H1 (cell line): Measurements from ENCODE around the gene NOXO1. TPM values are rescaled to one million over a fixed set of nuclear protein-coding genes. Genes with fewer than 3 reads are reported as not detected.
A peak's percentile ranks its signal among the peaks of the same experiment; 100 is the strongest.

ENCODE experiments used
- CTCF ChIA-PET: fragments of 300-600 bp; sonication (Branson Sonifier 250); formaldehyde crosslinking; loops from one replicate; lab custom pipeline; 2021; ENCODE audit not compliant: partially characterized antibody; lab: Charles Lee
- POLR2A ChIA-PET: fragments of 300-600 bp; sonication (Branson Sonifier 250); formaldehyde crosslinking; loops from one replicate; lab custom pipeline; 2021; ENCODE audit warnings: inconsistent platforms; ENCODE audit not compliant: partially characterized antibody; lab: Charles Lee
- DNase-seq, 2 experiments: peaks; one replicate each; pipeline versions ENCODE4 v3.0.0 to v3.0.0-alpha.2; 2010 to 2022; ENCODE audit warnings: low spot score in 2 of 2, low read depth in 1 of 2, mixed read lengths in 1 of 2
- FAIRE-seq: peaks from 2 replicates; lab custom pipeline; 2011; peaks lifted over from hg19 to GRCh38; lab: Jason Lieb, UNC
- H2AFZ ChIP-seq: 2 replicates; pipeline ENCODE4 v1.8.1; 2012; ENCODE audit warnings: low read length, inconsistent platforms
- H2AK5ac ChIP-seq: 2 replicates; pipeline ENCODE4 v1.6.1; 2013; ENCODE audit warnings: low read depth, low read length
- H2BK120ac ChIP-seq: replicated peaks from 2 replicates; pipeline ENCODE3; 2013; ENCODE audit warnings: low read depth, low read length, inconsistent platforms
- H2BK12ac ChIP-seq: 2 replicates; pipeline ENCODE4 v1.6.1; 2013; ENCODE audit warnings: low read depth, low read length
- H2BK15ac ChIP-seq: 2 replicates; pipeline ENCODE4 v1.6.1; 2013; ENCODE audit warnings: low read length
- H2BK20ac ChIP-seq: 2 replicates; pipeline ENCODE4 v1.6.1; 2013; ENCODE audit warnings: low read length
- H2BK5ac ChIP-seq: 2 replicates; pipeline ENCODE4 v1.6.1; 2013; ENCODE audit warnings: low read depth, low read length
- H3K14ac ChIP-seq: 2 replicates; pipeline ENCODE4 v1.6.1; 2013; ENCODE audit warnings: inconsistent platforms; ENCODE audit not compliant: insufficient read length
- H3K18ac ChIP-seq: 2 replicates; pipeline ENCODE4 v1.6.1; 2013; ENCODE audit warnings: low read length; ENCODE audit errors: extremely low read depth
- H3K23ac ChIP-seq: 2 replicates; pipeline ENCODE4 v1.6.1; 2013; ENCODE audit warnings: inconsistent platforms; ENCODE audit not compliant: insufficient read length
- H3K23me2 ChIP-seq: 2 replicates; pipeline ENCODE4 v1.6.1; 2013; ENCODE audit warnings: low read depth, low read length
- H3K27ac ChIP-seq: 2 replicates; pipeline ENCODE4 v1.6.1; 2011; ENCODE audit warnings: low read depth, low read length, inconsistent platforms
- H3K27me3 ChIP-seq, 4 experiments: replicated peaks in 1 of 4; 1 replicate in 1 of 4; 2 replicates in 3 of 4; pipeline versions ENCODE4 v1.6.1 to v1.8.1; 2011 to 2013; ENCODE audit warnings: low read length in 3 of 4, mild to moderate bottlenecking in 3 of 4, inconsistent platforms in 2 of 4, mixed read lengths in 2 of 4, moderate library complexity in 1 of 4; ENCODE audit not compliant: control insufficient read depth in 3 of 4, insufficient read depth in 3 of 4; ENCODE audit errors: extremely low read depth in 1 of 4
- H3K36me3 ChIP-seq, 4 experiments: 2 replicates each; pipeline versions ENCODE4 v1.6.1 to v1.8.1; 2011 to 2013; ENCODE audit warnings: mild to moderate bottlenecking in 4 of 4, low read length in 3 of 4, moderate library complexity in 2 of 4, control low read depth in 1 of 4, inconsistent platforms in 1 of 4; ENCODE audit not compliant: insufficient read depth in 4 of 4, control insufficient read depth in 2 of 4
- H3K4ac ChIP-seq: replicated peaks from 2 replicates; pipeline ENCODE3; 2013; ENCODE audit warnings: low read length, low read depth, mixed read lengths, inconsistent platforms; ENCODE audit not compliant: insufficient read length
- H3K4me1 ChIP-seq, 4 experiments: replicated peaks in 1 of 4; 1 replicate in 1 of 4; 2 replicates in 3 of 4; pipeline versions ENCODE4 v1.6.1 to v1.8.1; 2011 to 2013; ENCODE audit warnings: low read length in 3 of 4, inconsistent platforms in 2 of 4, mixed read lengths in 1 of 4; ENCODE audit not compliant: insufficient read depth in 4 of 4, control insufficient read depth in 3 of 4
- H3K4me2 ChIP-seq, 2 experiments: 2 replicates each; pipeline versions ENCODE4 v1.6.1 to v1.8.1; 2011 to 2013; ENCODE audit warnings: low read depth in 2 of 2, low read length in 2 of 2, control low read depth in 1 of 2, inconsistent platforms in 1 of 2, mild to moderate bottlenecking in 1 of 2; ENCODE audit not compliant: insufficient read depth in 1 of 2
- H3K4me3 ChIP-seq, 4 experiments: fragments of 200-600, 300-600 bp in 1 of 4; sonication (generic), shearing (Covaris generic), sonication (Bioruptor Twin) in 1 of 4; 2 replicates each; pipeline versions ENCODE4 v1.5.1 to v1.8.1; 2011 to 2016; ENCODE audit warnings: low read length in 4 of 4, low read depth in 3 of 4, control low read depth in 2 of 4, inconsistent platforms in 2 of 4, mild to moderate bottlenecking in 2 of 4, mixed read lengths in 1 of 4, moderate library complexity in 1 of 4; ENCODE audit not compliant: insufficient read depth in 2 of 4; ENCODE audit errors: extremely low read depth in 1 of 4
- H3K56ac ChIP-seq: replicated peaks from 2 replicates; pipeline ENCODE3; 2013; ENCODE audit warnings: low read depth, mild to moderate bottlenecking, mixed read lengths, low read length, inconsistent platforms; ENCODE audit not compliant: insufficient read length
- H3K79me1 ChIP-seq: 2 replicates; pipeline ENCODE4 v1.6.1; 2013; ENCODE audit warnings: low read depth, low read length, control low read depth
- H3K79me2 ChIP-seq, 2 experiments: 2 replicates each; pipeline versions ENCODE4 v1.6.1 to v1.8.1; 2012 to 2013; ENCODE audit warnings: low read length in 2 of 2, mild to moderate bottlenecking in 2 of 2, inconsistent platforms in 1 of 2; ENCODE audit not compliant: insufficient read depth in 2 of 2, control insufficient read depth in 1 of 2
- H3K9ac ChIP-seq, 4 experiments: replicated peaks in 1 of 4; 1 replicate in 1 of 4; 2 replicates in 3 of 4; pipeline versions ENCODE4 v1.6.1 to v1.8.1; 2011 to 2013; ENCODE audit warnings: low read depth in 3 of 4, low read length in 3 of 4, control low read depth in 2 of 4, mild to moderate bottlenecking in 2 of 4, moderate library complexity in 2 of 4, inconsistent platforms in 1 of 4; ENCODE audit errors: extremely low read depth in 1 of 4
- H3K9me3 ChIP-seq, 2 experiments: 2 replicates each; pipeline versions ENCODE4 v1.6.1 to v1.8.1; 2012 to 2013; ENCODE audit warnings: mild to moderate bottlenecking in 2 of 2, moderate library complexity in 2 of 2, control low read depth in 1 of 2, inconsistent platforms in 1 of 2, low read depth in 1 of 2, low read length in 1 of 2, mixed read lengths in 1 of 2; ENCODE audit not compliant: insufficient read depth in 2 of 2
- H4K20me1 ChIP-seq, 2 experiments: replicated peaks in 1 of 2; 2 replicates each; pipeline versions ENCODE3 to v1.8.1; 2011 to 2013; ENCODE audit warnings: inconsistent platforms in 2 of 2, low read length in 2 of 2, mild to moderate bottlenecking in 1 of 2; ENCODE audit not compliant: insufficient read depth in 2 of 2, control insufficient read depth in 1 of 2
- H4K5ac ChIP-seq: 2 replicates; pipeline ENCODE4 v1.6.1; 2013; ENCODE audit warnings: low read length, low read depth, mixed read lengths, inconsistent platforms; ENCODE audit not compliant: insufficient read length
- H4K8ac ChIP-seq: 2 replicates; pipeline ENCODE4 v1.8.0; 2013; ENCODE audit warnings: mild to moderate bottlenecking, moderate library complexity, low read length, inconsistent platforms; ENCODE audit not compliant: insufficient read depth; ENCODE audit errors: extremely low read depth
- H4K91ac ChIP-seq: replicated peaks from 2 replicates; pipeline ENCODE3; 2013; ENCODE audit warnings: low read length, mixed read lengths, inconsistent platforms; ENCODE audit not compliant: insufficient read length
- ASH2L ChIP-seq: fragments of 200-600, 300-600 bp; sonication (generic); IDR thresholded peaks from one replicate; pipeline ENCODE4 v1.7.1; 2017; ENCODE audit warnings: low read length
- ATF3 ChIP-seq: IDR thresholded peaks from 2 replicates; pipeline ENCODE4 v1.6.1; 2011; ENCODE audit warnings: low read depth, mild to moderate bottlenecking, low read length; ENCODE audit not compliant: insufficient read depth
- CBX5 ChIP-seq: fragments of 300-800, 300-1000 bp; sonication (generic); IDR thresholded peaks from 2 replicates; pipeline ENCODE4 v1.7.1; 2016; ENCODE audit warnings: antibody characterized with exemption, low read length, low read depth
- CEBPB ChIP-seq: IDR thresholded peaks from 2 replicates; pipeline ENCODE4 v1.6.1; 2012; ENCODE audit warnings: low read depth, low read length
- EGR1 ChIP-seq: IDR thresholded peaks from 2 replicates; pipeline ENCODE4 v1.6.1; 2011; ENCODE audit warnings: low read depth, low read length, borderline replicate concordance
- FOSL1 ChIP-seq: IDR thresholded peaks from 2 replicates; pipeline ENCODE4 v1.6.1; 2011; ENCODE audit warnings: mild to moderate bottlenecking, low read depth, low read length, moderate library complexity; ENCODE audit not compliant: insufficient read depth
- JUND ChIP-seq: IDR thresholded peaks from 2 replicates; pipeline ENCODE4 v1.6.1; 2011; ENCODE audit warnings: mild to moderate bottlenecking, improper control_type of control experiment, low read length
- NRF1 ChIP-seq: IDR thresholded peaks from 2 replicates; pipeline ENCODE4 v1.6.1; 2011; ENCODE audit warnings: mild to moderate bottlenecking, low read depth, low read length, improper control_type of control experiment
- RAD21 ChIP-seq, 2 experiments: IDR thresholded peaks in 1 of 2; conservative IDR thresholded peaks in 1 of 2; 2 replicates each; pipeline ENCODE4 v1.6.1; 2011; ENCODE audit warnings: low read depth in 2 of 2, low read length in 2 of 2, improper control_type of control experiment in 1 of 2, inconsistent platforms in 1 of 2, mild to moderate bottlenecking in 1 of 2, moderate library complexity in 1 of 2
- WGBS, 2 experiments: shearing (Covaris generic) in 1 of 2; methylation state at CpG; one replicate each; pipeline versions ENCODE4 v1.1.6 to v1.1.7; 2013 to 2015; ENCODE audit warnings: low lambda C conversion rate in 2 of 2, mixed read lengths in 2 of 2, inconsistent platforms in 1 of 2, low coverage in 1 of 2, missing lambda C conversion rate in 1 of 2; ENCODE audit not compliant: insufficient replicate concordance in 2 of 2, insufficient coverage in 1 of 2, insufficient read length in 1 of 2; ENCODE audit errors: extremely low coverage in 1 of 2, missing lambda C conversion rate in 1 of 2; 5-methylcytosine and 5-hydroxymethylcytosine counted together
- polyA plus RNA-seq, 7 experiments: library from polyadenylated mRNA; depleted of rRNA in 3 of 7; stranded (reverse) in 5 of 7; unstranded in 2 of 7; fragments of >200 nt in 5 of 7; fragments of 200-250 nt in 2 of 7; gene quantifications; 1 replicate in 5 of 7; 2 replicates in 1 of 7; 4 replicates in 1 of 7; pipeline versions ENCODE4 v1.2.1 to v1.2.3, GENCODE V29; 2011 to 2013; ENCODE audit warnings: missing spikeins in 2 of 7, mixed read lengths in 2 of 7
- total RNA-seq: library from RNA; stranded (reverse); fragmentation: NEBNext Ultra II Directional; extraction: Animal tissue kit (Norgen Biotek cat#: 25700); gene quantifications from 2 replicates; pipeline ENCODE4 v1.2.1, GENCODE V29; 2021

Gene NOXO1
- total and polyA plus RNA-seq, 2 of the 8 experiments (the other 6 are each of a cell fraction or from before 2014, with no cell fraction given), result 1.3 to 2.5 TPM

- ChIA-PET CTCF (interaction anchor here (0.5 to 3.0 kb wide), 10 partner anchors 12 to 285 kb away, joined by 3 to 9 read pairs (median 4); no protein-coding TSS in a partner anchor), POLR2A (interaction anchor here (0.6 to 19.8 kb wide), 72 partner anchors 12 to 1761 kb away, joined by 3 to 736 read pairs (median 4); partner anchors contain the start of genes EME2, FAHD1, GFER and HAGH)
- H2BK5ac ChIP-seq, result peak within 1 kb of the TSS; percentile 83
- H3K56ac ChIP-seq, result peak within 1 kb of the TSS; percentile 93
- H2BK120ac ChIP-seq, result no peak within 1 kb of the TSS
- H3K4me2 ChIP-seq, result peak within 1 kb of the TSS; percentile 99 to 100
- H2BK12ac ChIP-seq, result no peak within 1 kb of the TSS
- H4K20me1 ChIP-seq, result peaks cover 12 to 17% of the 10 kb centered on the region in 2 experiments
- peaks cover 16% of the 10 kb centered on the region for H3K23me2 ChIP-seq
- H3K9me3 ChIP-seq, result no peaks in the 10 kb centered on the region
- peaks cover 11% of the 10 kb centered on the region for H3K79me1 ChIP-seq
- H3K27me3 ChIP-seq, result no peaks in the 10 kb centered on the region
- H3K23ac ChIP-seq, result no peak within 1 kb of the TSS
- peak within 1 kb of the TSS; percentile 90 to 97 (median 93) for H3K9ac ChIP-seq
- peak within 1 kb of the TSS; percentile 94 for H3K4ac ChIP-seq
- H2BK20ac ChIP-seq, result no peak within 1 kb of the TSS
- peaks cover 0 to 22% (median 5%) of the 10 kb centered on the region in 4 experiments; a peak in 5 of 7 replicates for H3K4me1 ChIP-seq
- H3K36me3 ChIP-seq, result peaks cover 17 to 34% (median 28%) of the 10 kb centered on the region in 4 experiments
- H3K4me3 ChIP-seq, result peak within 1 kb of the TSS; percentile 98 to 99 (median 98)
- peak within 1 kb of the TSS; percentile 94 for H3K27ac ChIP-seq
- WGBS, 2 experiments, result 1% methylated on average over 81 of the region's 97 CpGs; no CpG with 5 or more reads in 1 of the 2 experiments
- FAIRE-seq (no peak), DNase-seq (peak; percentile 94 to 97)
- peak within 1 kb of the TSS; percentile 8 for H3K14ac ChIP-seq
- peak within 1 kb of the TSS; percentile 90 for H4K5ac ChIP-seq
- H2AK5ac ChIP-seq, result peak within 1 kb of the TSS; percentile 16; the same call in 1 of the 2 replicates
- H2BK15ac ChIP-seq, result 0 out of 2 replicates have a peak within 1 kb of the TSS, but pooled peaks have one; percentile 65
- peak within 1 kb of the TSS; percentile 74 for H4K91ac ChIP-seq
- peak within 1 kb of the TSS; percentile 96 for H3K18ac ChIP-seq
- H2AFZ ChIP-seq, result no peak within 1 kb of the TSS
- peaks cover 10 to 38% of the 10 kb centered on the region in 2 experiments for H3K79me2 ChIP-seq
- H4K8ac ChIP-seq, result peak within 1 kb of the TSS; percentile 99
- TF ChIP-seq JUND, result no peak
- no peak for TF ChIP-seq CBX5
- peak; percentile 25; the same call in 1 of the 2 replicates for TF ChIP-seq NRF1
- peak; percentile 73; the same call in 1 of the 2 replicates for TF ChIP-seq ATF3
- no peak for TF ChIP-seq ASH2L
- peak; percentile 96 for TF ChIP-seq EGR1
- TF ChIP-seq CEBPB, result no peak
- TF ChIP-seq FOSL1, result no peak
- no peak for TF ChIP-seq RAD21 (IDR thresholded peaks at IDR 0.05 in 1 of 2, conservative IDR thresholded peaks at IDR 0.05 in 1 of 2; ENCODE audit: low read depth in 2 of 2, low read length in 2 of 2)
These were observed 16.5 kb downstream of the NOXO1 start, which contains the start of gene RPS2 for GRCh38 chr16:1964506-1965395. Gene RPS2 (minus strand): TSS chr16:1964826. CDS start chr16:1964625, 201 bp downstream.
